Measurements from ENCODE around the gene INSR. TPM values are rescaled to one million over a fixed set of nuclear protein-coding genes. Genes with fewer than 3 reads are reported as not detected.

Gene INSR
- total and polyA plus RNA-seq, 2 of the 8 experiments (the other 6 are each of a cell fraction or from before 2014, with no cell fraction given): 13.1 to 48.7 TPM

DNA sequence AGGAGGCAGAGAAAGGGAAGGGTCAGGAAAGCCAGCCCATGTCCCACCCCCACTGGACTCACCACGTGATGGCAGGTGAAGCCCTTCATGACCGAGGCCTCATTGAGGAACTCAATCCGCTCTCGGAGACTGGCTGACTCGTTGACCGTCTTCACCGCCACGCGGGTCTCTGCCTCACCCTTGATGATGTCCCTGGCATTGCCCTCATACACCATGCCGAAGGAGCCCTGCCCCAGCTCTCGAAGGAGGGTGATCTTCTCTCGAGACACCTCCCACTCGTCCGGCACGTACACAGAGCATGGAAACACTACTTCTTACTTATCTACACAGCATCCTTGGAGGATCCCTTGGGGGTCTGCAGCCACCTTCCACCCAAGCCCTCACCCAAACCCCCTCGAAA is 169.0 kb downstream of the INSR start:
- Histone ChIP-seq H3K27ac (ENCODE audit: low read depth, low read length) (no peak overlapping the region), H3K56ac (replicated peaks; ENCODE audit: insufficient read length, low read depth, low read length) (no peak overlapping the region), H3K9ac (replicated peaks in 1 of 4; ENCODE audit: extremely low read depth in 1 of 4, low read depth in 3 of 4, low read length in 3 of 4) (no peak overlapping the region), H3K23ac (ENCODE audit: insufficient read length) (no peak overlapping the region), H4K20me1 (replicated peaks in 1 of 2; ENCODE audit: control insufficient read depth in 1 of 2, insufficient read depth in 2 of 2, low read length in 2 of 2) (no peaks in the 10 kb centered on the region), H3K4me3 (ENCODE audit: extremely low read depth in 1 of 4, insufficient read depth in 2 of 4, low read depth in 3 of 4, low read length in 4 of 4) (no peak overlapping the region), H4K5ac (ENCODE audit: insufficient read length, low read depth, low read length) (no peak overlapping the region), H3K27me3 (replicated peaks in 1 of 4; ENCODE audit: control insufficient read depth in 3 of 4, extremely low read depth in 1 of 4, insufficient read depth in 3 of 4, low read length in 3 of 4) (no peaks in the 10 kb centered on the region), H3K18ac (ENCODE audit: extremely low read depth, low read length) (no peak overlapping the region), H3K9me3 (ENCODE audit: insufficient read depth in 2 of 2, low read depth in 1 of 2, low read length in 1 of 2) (peaks cover 7 to 12% of the 10 kb centered on the region in 2 experiments; a peak in 3 of 4 replicates), H3K23me2 (ENCODE audit: low read depth, low read length) (no peaks in the 10 kb centered on the region), H3K4me1 (replicated peaks in 1 of 4; ENCODE audit: control insufficient read depth in 3 of 4, insufficient read depth in 4 of 4, low read length in 3 of 4) (no peaks in the 10 kb centered on the region), H4K8ac (ENCODE audit: extremely low read depth, insufficient read depth, low read length) (no peak overlapping the region), H2BK15ac (ENCODE audit: low read length) (no peak overlapping the region), H3K79me2 (ENCODE audit: control insufficient read depth in 1 of 2, insufficient read depth in 2 of 2, low read length in 2 of 2) (no peaks in the 10 kb centered on the region), H3K4ac (replicated peaks; ENCODE audit: insufficient read length, low read depth, low read length) (no peak overlapping the region), H3K14ac (ENCODE audit: insufficient read length) (no peak overlapping the region), H2BK12ac (ENCODE audit: low read depth, low read length) (no peak overlapping the region), H4K91ac (replicated peaks; ENCODE audit: insufficient read length, low read length) (no peak overlapping the region), H3K4me2 (ENCODE audit: insufficient read depth in 1 of 2, low read depth in 2 of 2, low read length in 2 of 2) (no peak overlapping the region), H2BK120ac (replicated peaks; ENCODE audit: low read depth, low read length) (no peak overlapping the region), H2AFZ (ENCODE audit: low read length) (no peak overlapping the region), H2BK5ac (ENCODE audit: low read depth, low read length) (no peak overlapping the region), H2AK5ac (ENCODE audit: low read depth, low read length) (no peak overlapping the region), H3K79me1 (ENCODE audit: low read depth, low read length) (no peaks in the 10 kb centered on the region), H3K36me3 (ENCODE audit: control insufficient read depth in 2 of 4, insufficient read depth in 4 of 4, low read length in 3 of 4) (peaks cover 6 to 43% (median 25%) of the 10 kb centered on the region in 4 experiments; a peak in 6 of 8 replicates), H2BK20ac (ENCODE audit: low read length) (no peak overlapping the region)
- ChIA-PET POLR2A (ENCODE audit: partially characterized antibody) (interaction anchor here (1.3 kb wide), 1 partner anchor 12 kb away, joined by 3 read pairs; no protein-coding TSS in a partner anchor), CTCF (ENCODE audit: partially characterized antibody) (interaction anchor here (0.6 to 1.6 kb wide), 2 partner anchors 8 to 213 kb away, joined by 3 read pairs; no protein-coding TSS in a partner anchor)
- no peak for DNase-seq (ENCODE audit: low read depth in 1 of 2, low spot score in 2 of 2)
- no peak for FAIRE-seq
- 94% methylated on average over 16 of the region's 16 CpGs; no CpG with 5 or more reads in 1 of the 2 experiments for WGBS, 2 experiments (ENCODE audit: extremely low coverage in 1 of 2, insufficient coverage in 1 of 2, insufficient read length in 1 of 2, insufficient replicate concordance in 2 of 2, low coverage in 1 of 2, low lambda C conversion rate in 2 of 2, missing lambda C conversion rate in 1 of 2)
- TF ChIP-seq PHF8 (conservative IDR thresholded peaks at IDR 0.05; ENCODE audit: low read depth, low read length): no peak
- TF ChIP-seq RNF2 (IDR thresholded peaks at IDR 0.05; ENCODE audit: borderline replicate concordance, low read depth, low read length, missing control alignments, poor library complexity, severe bottlenecking): no peak
- no peak for TF ChIP-seq SIN3A (conservative IDR thresholded peaks at IDR 0.05 in 1 of 2, IDR thresholded peaks at IDR 0.05 in 1 of 2; ENCODE audit: low read depth in 1 of 2, low read length in 2 of 2)
- no peak for TF ChIP-seq KDM4A (IDR thresholded peaks at IDR 0.05; ENCODE audit: low read depth, low read length, severe bottlenecking)
- TF ChIP-seq, protein P1, sequence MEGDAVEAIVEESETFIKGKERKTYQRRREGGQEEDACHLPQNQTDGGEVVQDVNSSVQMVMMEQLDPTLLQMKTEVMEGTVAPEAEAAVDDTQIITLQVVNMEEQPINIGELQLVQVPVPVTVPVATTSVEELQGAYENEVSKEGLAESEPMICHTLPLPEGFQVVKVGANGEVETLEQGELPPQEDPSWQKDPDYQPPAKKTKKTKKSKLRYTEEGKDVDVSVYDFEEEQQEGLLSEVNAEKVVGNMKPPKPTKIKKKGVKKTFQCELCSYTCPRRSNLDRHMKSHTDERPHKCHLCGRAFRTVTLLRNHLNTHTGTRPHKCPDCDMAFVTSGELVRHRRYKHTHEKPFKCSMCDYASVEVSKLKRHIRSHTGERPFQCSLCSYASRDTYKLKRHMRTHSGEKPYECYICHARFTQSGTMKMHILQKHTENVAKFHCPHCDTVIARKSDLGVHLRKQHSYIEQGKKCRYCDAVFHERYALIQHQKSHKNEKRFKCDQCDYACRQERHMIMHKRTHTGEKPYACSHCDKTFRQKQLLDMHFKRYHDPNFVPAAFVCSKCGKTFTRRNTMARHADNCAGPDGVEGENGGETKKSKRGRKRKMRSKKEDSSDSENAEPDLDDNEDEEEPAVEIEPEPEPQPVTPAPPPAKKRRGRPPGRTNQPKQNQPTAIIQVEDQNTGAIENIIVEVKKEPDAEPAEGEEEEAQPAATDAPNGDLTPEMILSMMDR (IDR thresholded peaks at IDR 0.05; ENCODE audit: control extremely low read depth in 1 of 3, insufficient read depth in 1 of 3, low read depth in 1 of 3, low read length in 3 of 3): no peak
- no peak for TF ChIP-seq CHD2 (IDR thresholded peaks at IDR 0.05; ENCODE audit: low read length)
- no peak for TF ChIP-seq BCL11A (IDR thresholded peaks at IDR 0.05; ENCODE audit: low read depth in 2 of 2, low read length in 2 of 2)
- no peak for TF ChIP-seq CBX5 (IDR thresholded peaks at IDR 0.05; ENCODE audit: low read depth, low read length)
- TF ChIP-seq RXRA (IDR thresholded peaks at IDR 0.05; ENCODE audit: insufficient read depth, low read depth, low read length): no peak
- TF ChIP-seq, protein P2, sequence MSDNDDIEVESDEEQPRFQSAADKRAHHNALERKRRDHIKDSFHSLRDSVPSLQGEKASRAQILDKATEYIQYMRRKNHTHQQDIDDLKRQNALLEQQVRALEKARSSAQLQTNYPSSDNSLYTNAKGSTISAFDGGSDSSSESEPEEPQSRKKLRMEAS (IDR thresholded peaks at IDR 0.05): no peak

Data from H1 (cell line).